Endothelial cell (in vitro differentiated cells): ENCODE measurements around the gene PKIG. TPM values are rescaled to one million over a fixed set of nuclear protein-coding genes. Genes with fewer than 3 reads are reported as not detected.

ENCODE experiments used
- DNase-seq: peaks from one replicate; pipeline ENCODE4 v3.0.0; 2021; ENCODE audit warnings: low spot score
- H3K27ac Mint-ChIP-seq: one replicate; pipeline ENCODE4 v1.8.0; 2021; ENCODE audit warnings: mixed read lengths, inconsistent platforms; ENCODE audit not compliant: unreplicated experiment
- H3K27me3 Mint-ChIP-seq: one replicate; pipeline ENCODE4 v1.8.0; 2021; ENCODE audit warnings: mild to moderate bottlenecking, moderate library complexity, mixed read lengths, inconsistent platforms; ENCODE audit not compliant: unreplicated experiment
- H3K36me3 Mint-ChIP-seq: one replicate; pipeline ENCODE4 v1.8.0; 2021; ENCODE audit warnings: mild to moderate bottlenecking, low read depth, mixed read lengths, inconsistent platforms; ENCODE audit not compliant: unreplicated experiment
- H3K4me1 Mint-ChIP-seq: one replicate; pipeline ENCODE4 v1.8.0; 2021; ENCODE audit warnings: mild to moderate bottlenecking, mixed read lengths, inconsistent platforms; ENCODE audit not compliant: unreplicated experiment
- H3K4me3 Mint-ChIP-seq: one replicate; pipeline ENCODE4 v1.8.0; 2021; ENCODE audit warnings: mild to moderate bottlenecking, mixed read lengths, inconsistent platforms; ENCODE audit not compliant: unreplicated experiment
- H3K9me3 Mint-ChIP-seq: one replicate; pipeline ENCODE4 v1.8.0; 2021; ENCODE audit warnings: mixed read lengths, inconsistent platforms; ENCODE audit not compliant: unreplicated experiment
- total RNA-seq: library from RNA; stranded (reverse); fragmentation: NEBNext Ultra II Directional; extraction: Animal tissue kit (Norgen Biotek cat#: 25700); gene quantifications from one replicate; pipeline ENCODE4 v1.2.1, GENCODE V29; 2021; ENCODE audit not compliant: unreplicated experiment
- TF ChIP-seq, protein P1 (sequence below): fragments of 200-600 bp; sonication (generic); IDR thresholded peaks from one replicate; pipeline ENCODE4 v1.5.0; 2021; ENCODE audit warnings: antibody characterized with exemption; ENCODE audit not compliant: unreplicated experiment

Gene PKIG
- total RNA-seq, 1 donor from 2014 or later, result 184 TPM

DNA sequence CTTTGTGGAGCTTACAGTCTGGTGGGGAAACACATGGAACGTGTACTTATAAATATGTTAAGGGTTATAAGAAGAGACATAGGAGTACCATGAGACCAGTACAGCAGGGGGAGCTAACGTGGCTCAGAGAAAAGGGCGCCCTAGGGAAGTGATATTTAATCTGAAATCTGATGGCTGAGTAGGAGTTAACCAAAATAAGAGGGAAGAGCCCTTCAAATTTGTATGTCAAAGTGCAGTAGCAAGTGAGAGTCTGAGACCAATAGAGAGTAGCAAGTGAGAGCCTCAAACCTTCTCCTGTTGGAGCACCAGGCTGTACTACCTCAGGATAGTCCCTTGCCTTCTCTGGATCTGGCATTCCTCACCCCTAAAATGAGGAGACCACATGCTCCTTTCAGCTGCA is 6.1 kb upstream of the PKIG start:
- DNase-seq, result no peak
- TF ChIP-seq, protein P1, sequence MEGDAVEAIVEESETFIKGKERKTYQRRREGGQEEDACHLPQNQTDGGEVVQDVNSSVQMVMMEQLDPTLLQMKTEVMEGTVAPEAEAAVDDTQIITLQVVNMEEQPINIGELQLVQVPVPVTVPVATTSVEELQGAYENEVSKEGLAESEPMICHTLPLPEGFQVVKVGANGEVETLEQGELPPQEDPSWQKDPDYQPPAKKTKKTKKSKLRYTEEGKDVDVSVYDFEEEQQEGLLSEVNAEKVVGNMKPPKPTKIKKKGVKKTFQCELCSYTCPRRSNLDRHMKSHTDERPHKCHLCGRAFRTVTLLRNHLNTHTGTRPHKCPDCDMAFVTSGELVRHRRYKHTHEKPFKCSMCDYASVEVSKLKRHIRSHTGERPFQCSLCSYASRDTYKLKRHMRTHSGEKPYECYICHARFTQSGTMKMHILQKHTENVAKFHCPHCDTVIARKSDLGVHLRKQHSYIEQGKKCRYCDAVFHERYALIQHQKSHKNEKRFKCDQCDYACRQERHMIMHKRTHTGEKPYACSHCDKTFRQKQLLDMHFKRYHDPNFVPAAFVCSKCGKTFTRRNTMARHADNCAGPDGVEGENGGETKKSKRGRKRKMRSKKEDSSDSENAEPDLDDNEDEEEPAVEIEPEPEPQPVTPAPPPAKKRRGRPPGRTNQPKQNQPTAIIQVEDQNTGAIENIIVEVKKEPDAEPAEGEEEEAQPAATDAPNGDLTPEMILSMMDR, result no peak
- H3K4me1 Mint-ChIP-seq, result peaks cover 39% of the 10 kb centered on the region
- H3K27ac Mint-ChIP-seq, result no peak overlapping the region
- peaks cover 3% of the 10 kb centered on the region for H3K27me3 Mint-ChIP-seq
- H3K4me3 Mint-ChIP-seq, result no peak overlapping the region
- H3K9me3 Mint-ChIP-seq, result no peaks in the 10 kb centered on the region
- peaks cover 3% of the 10 kb centered on the region for H3K36me3 Mint-ChIP-seq

DNA sequence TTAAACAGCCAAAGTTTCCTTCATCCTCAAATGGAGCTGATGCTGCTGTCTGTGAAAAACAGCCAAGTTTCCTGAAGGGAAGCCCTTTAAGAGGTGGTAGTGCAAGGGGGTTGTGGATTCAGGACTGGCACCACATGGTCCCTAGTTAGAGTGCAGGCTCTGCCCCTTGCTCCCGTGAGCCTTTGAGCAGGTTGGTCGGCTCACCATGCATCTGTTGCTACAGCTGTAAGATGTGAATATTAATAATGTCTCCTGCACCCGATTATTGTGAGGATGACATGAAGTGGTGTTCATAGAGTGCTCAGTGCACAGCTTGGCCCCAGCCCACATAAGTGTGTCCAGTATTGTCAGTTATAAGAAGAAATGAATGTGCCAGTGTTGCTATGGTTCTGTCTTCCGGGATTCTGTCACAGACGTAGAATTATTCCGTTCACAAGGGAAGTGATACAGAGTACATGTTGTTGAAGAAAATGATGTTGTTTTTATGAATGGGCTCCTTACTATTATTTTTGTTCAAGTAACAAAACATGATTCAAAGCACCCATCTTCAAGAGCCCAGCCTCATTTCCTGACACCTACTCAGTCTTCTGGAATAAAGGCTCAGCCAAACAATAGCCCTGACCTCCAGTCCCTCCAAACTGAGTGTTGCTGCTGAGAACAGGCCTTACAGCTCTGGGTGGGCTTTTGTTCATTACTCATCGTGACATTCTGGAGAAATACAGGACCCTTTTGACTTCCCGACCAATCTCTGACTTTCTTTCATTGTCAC is 2.9 kb upstream of the PKIG start:
- H3K4me1 Mint-ChIP-seq, result peaks cover 60% of the 10 kb centered on the region
- TF ChIP-seq, protein P1, result no peak
- no peak overlapping the region for H3K4me3 Mint-ChIP-seq
- DNase-seq, result no peak
- H3K27me3 Mint-ChIP-seq, result peaks cover 3% of the 10 kb centered on the region
- H3K27ac Mint-ChIP-seq, result peak overlapping the region; percentile 5
- H3K36me3 Mint-ChIP-seq, result peaks cover 3% of the 10 kb centered on the region
- H3K9me3 Mint-ChIP-seq, result no peaks in the 10 kb centered on the region

DNA sequence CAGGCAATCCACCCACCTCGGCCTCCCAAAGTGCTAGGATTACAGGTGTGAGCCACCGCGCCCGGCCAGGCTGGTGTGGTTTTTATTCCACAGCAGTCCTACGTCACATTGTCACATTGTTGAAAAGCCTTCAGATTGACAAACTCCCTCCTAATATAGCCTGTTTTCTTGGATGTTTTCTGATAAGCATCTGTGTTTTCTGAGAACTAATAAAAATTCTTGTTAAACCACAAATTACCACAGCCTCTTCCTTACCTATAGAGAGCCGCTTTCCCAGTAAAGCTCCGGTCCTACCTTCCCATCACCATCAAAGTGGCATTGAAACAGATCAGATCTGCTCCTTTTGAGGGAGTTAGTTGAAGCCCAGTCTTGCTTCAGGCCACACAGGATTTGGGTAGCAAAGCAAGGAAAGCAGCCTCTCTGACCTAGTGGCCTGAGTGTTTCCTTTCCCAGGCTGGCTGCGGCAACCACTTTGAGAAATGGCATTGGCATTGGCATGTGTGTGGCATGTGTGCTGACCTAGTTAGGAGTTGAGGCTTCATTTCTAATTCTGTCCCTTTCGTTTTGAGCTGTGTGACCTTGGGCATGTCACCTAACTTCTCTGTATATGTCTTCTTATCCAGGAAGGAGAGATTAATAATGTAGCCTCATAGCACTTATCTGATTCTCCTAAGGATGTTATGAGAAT is 1.7 kb upstream of the PKIG start:
- Mint-ChIP-seq H3K9me3 (no peaks in the 10 kb centered on the region), H3K27me3 (peaks cover 3% of the 10 kb centered on the region), H3K36me3 (peaks cover 13% of the 10 kb centered on the region), H3K4me1 (peaks cover 70% of the 10 kb centered on the region), H3K4me3 (no peak overlapping the region), H3K27ac (peak overlapping the region; percentile 94)
- DNase-seq, result no peak
- TF ChIP-seq, protein P1, result no peak

DNA sequence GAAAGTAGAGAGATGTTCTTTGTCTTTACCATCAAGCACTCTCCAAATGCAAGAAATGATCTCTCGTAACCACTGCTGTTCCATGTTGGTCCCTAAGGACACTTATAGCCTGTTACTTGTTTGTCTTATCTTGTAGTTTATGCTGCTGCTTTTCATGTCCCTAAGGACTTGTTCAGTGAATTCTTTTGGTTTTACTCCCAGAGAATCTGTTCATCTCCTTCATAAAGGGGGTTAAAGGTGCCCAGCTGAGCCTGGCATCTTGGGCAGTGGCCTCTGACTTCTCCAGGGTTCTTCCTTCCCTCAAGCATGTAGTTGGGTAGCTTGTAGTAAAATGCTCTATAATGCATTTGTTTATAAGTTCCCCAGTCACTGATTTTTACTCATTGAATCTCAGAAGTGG is 864 bp upstream of the PKIG start:
- no peak for DNase-seq
- no peaks in the 10 kb centered on the region for H3K9me3 Mint-ChIP-seq
- peak overlapping the region; percentile 93 for H3K4me3 Mint-ChIP-seq
- peaks cover 67% of the 10 kb centered on the region for H3K4me1 Mint-ChIP-seq
- peak overlapping the region; percentile 94 for H3K27ac Mint-ChIP-seq
- TF ChIP-seq, protein P1, result no peak
- peaks cover 15% of the 10 kb centered on the region for H3K36me3 Mint-ChIP-seq
- H3K27me3 Mint-ChIP-seq, result peaks cover 2% of the 10 kb centered on the region

DNA sequence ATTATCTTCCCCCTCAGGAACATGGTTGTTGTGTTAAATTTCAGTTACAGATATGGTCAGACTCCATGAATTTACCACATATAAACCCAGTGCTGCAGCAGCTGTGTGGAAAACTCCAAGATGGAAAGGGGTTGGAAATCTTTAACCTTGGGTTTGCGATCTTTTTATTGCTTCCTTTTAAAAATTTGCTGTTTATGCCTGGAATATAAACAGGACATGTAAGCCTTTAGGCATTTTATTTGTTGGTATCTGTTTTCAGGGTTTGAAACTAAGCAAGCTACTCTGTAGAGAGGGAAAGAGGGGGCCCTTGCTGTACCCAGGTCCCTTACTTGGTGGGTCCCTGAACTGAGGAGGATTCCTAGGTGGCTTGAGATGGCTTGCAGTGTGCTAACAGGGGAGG is 778 bp downstream of the PKIG start:
- peaks cover 2% of the 10 kb centered on the region for H3K27me3 Mint-ChIP-seq
- no peaks in the 10 kb centered on the region for H3K9me3 Mint-ChIP-seq
- peak overlapping the region; percentile 55 for H3K27ac Mint-ChIP-seq
- TF ChIP-seq, protein P1, result no peak
- H3K4me1 Mint-ChIP-seq, result peaks cover 79% of the 10 kb centered on the region
- DNase-seq, result no peak
- H3K36me3 Mint-ChIP-seq, result peaks cover 23% of the 10 kb centered on the region
- H3K4me3 Mint-ChIP-seq, result peak overlapping the region; percentile 93
